Parathyroid adenoma (tissue), 2 donors: ENCODE results near the gene CKB.

Experiments used
- H2AFZ ChIP-seq: fragments of 300-600 bp; sonication (generic); one replicate; pipeline ENCODE4 v1.7.0; 2017; ENCODE audit warnings: antibody characterized with exemption, mild to moderate bottlenecking
- H3K27ac ChIP-seq: fragments of 300-600 bp; sonication (generic); one replicate; pipeline ENCODE4 v1.7.0; 2017
- H3K27me3 ChIP-seq: fragments of 300-600 bp; sonication (generic); one replicate; pipeline ENCODE4 v1.7.0; 2017; ENCODE audit warnings: low read length; ENCODE audit not compliant: control insufficient read depth, insufficient read depth
- H3K36me3 ChIP-seq: fragments of 300-600 bp; sonication (generic); one replicate; pipeline ENCODE4 v1.7.0; 2017; ENCODE audit warnings: low read length; ENCODE audit not compliant: control insufficient read depth, insufficient read depth
- H3K4me1 ChIP-seq: fragments of 300-600 bp; sonication (generic); one replicate; pipeline ENCODE4 v1.7.0; 2017; ENCODE audit warnings: control low read depth
- H3K4me2 ChIP-seq: fragments of 300-600 bp; sonication (generic); one replicate; pipeline ENCODE4 v1.7.0; 2017; ENCODE audit warnings: low read length
- H3K4me3 ChIP-seq: fragments of 300-600 bp; sonication (generic); one replicate; pipeline ENCODE4 v1.7.0; 2017; ENCODE audit warnings: low read depth, low read length
- H3K79me2 ChIP-seq: fragments of 300-600 bp; sonication (generic); one replicate; pipeline ENCODE4 v1.7.0; 2017; ENCODE audit warnings: control low read depth
- H3K9ac ChIP-seq: fragments of 300-600 bp; sonication (generic); one replicate; pipeline ENCODE4 v1.7.0; 2017; ENCODE audit warnings: mild to moderate bottlenecking
- H3K9me3 ChIP-seq: fragments of 300-600 bp; sonication (generic); one replicate; pipeline ENCODE4 v1.7.0; 2017; ENCODE audit warnings: low read length; ENCODE audit not compliant: control insufficient read depth
- TF ChIP-seq, protein P1 (sequence below): fragments of 300-600 bp; sonication (generic); IDR thresholded peaks from one replicate; pipeline ENCODE4 v1.7.0; 2017; ENCODE audit warnings: antibody characterized with exemption, mild to moderate bottlenecking
- donor health status: primary hyperparathyroidism.

The CKB gene

DNA sequence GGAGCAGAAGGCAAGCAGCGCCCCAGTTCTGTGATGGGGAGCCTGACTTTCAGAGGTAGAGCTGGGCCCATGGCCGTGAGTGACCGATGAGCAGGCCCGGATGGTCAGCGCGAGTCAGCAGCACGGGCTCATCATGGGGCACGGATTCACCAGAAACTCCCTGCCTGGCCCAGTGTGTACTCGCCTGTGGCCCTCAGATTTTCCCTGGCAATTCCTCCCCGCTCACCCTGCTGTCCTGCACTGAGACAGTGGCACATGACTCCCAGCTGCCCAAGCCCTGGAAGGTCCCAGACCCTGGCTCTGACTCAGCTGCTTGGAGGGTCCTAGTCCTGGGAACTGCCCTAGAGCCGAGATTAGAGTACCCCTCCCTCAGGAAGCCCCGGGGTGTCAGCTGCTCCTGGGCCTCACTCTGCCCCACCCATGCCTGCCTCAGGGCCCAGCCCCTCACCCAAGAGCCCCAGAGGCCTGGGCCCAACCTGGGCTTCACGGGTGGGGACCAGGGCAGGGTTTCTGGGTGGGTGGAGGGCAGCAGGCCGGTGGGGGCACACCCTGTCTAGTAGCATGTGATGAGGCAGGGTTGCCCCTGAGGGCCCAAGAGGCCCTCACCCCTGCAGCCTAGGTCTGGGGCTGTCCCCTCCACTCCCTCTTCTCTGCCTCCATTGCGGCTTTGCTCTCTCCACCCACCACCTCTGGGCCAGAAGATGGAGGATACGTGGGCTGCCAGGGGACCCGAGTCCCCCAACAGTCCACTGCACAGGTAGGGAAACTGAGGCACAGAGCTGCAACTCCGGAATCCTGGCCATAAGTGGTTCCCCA, 14.8 kb upstream of the CKB start:
- Histone ChIP-seq H3K27ac (no peak overlapping the region), H3K4me3 (no peak overlapping the region), H3K9ac (no peak overlapping the region), H3K9me3 (no peaks in the 10 kb centered on the region), H2AFZ (no peak overlapping the region), H3K27me3 (no peaks in the 10 kb centered on the region), H3K4me1 (peaks cover 10% of the 10 kb centered on the region), H3K36me3 (no peaks in the 10 kb centered on the region), H3K79me2 (no peaks in the 10 kb centered on the region), H3K4me2 (no peak overlapping the region)
- TF ChIP-seq, protein P1, sequence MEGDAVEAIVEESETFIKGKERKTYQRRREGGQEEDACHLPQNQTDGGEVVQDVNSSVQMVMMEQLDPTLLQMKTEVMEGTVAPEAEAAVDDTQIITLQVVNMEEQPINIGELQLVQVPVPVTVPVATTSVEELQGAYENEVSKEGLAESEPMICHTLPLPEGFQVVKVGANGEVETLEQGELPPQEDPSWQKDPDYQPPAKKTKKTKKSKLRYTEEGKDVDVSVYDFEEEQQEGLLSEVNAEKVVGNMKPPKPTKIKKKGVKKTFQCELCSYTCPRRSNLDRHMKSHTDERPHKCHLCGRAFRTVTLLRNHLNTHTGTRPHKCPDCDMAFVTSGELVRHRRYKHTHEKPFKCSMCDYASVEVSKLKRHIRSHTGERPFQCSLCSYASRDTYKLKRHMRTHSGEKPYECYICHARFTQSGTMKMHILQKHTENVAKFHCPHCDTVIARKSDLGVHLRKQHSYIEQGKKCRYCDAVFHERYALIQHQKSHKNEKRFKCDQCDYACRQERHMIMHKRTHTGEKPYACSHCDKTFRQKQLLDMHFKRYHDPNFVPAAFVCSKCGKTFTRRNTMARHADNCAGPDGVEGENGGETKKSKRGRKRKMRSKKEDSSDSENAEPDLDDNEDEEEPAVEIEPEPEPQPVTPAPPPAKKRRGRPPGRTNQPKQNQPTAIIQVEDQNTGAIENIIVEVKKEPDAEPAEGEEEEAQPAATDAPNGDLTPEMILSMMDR: no peak

DNA sequence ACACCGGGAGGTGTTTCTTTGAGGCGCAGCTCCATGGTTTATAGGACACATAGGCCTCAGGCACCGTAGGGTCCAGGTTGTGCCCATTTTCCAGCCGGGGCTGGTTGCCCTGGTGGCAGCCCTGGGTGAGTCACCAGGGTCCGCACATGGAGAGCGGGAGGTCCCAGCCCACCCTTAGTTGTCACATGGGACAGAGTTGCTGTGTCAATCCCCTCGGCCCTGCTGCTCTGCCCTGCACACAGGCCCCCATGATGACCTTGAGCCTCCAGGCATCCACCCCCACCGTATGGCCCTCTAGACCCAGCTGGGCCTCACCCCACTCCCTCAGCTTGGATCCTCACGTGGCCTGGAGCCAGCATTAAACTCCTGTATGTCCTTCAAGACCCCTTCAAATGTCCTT, 14.1 kb upstream of the CKB start:
- no peak overlapping the region for H3K27ac ChIP-seq
- no peak overlapping the region for H3K9ac ChIP-seq
- H3K79me2 ChIP-seq: no peaks in the 10 kb centered on the region
- no peak overlapping the region for H3K4me3 ChIP-seq
- peaks cover 10% of the 10 kb centered on the region for H3K4me1 ChIP-seq
- no peak overlapping the region for H3K4me2 ChIP-seq
- H3K9me3 ChIP-seq: no peaks in the 10 kb centered on the region
- no peak overlapping the region for H2AFZ ChIP-seq
- TF ChIP-seq, protein P1: no peak
- H3K36me3 ChIP-seq: no peaks in the 10 kb centered on the region
- no peaks in the 10 kb centered on the region for H3K27me3 ChIP-seq

DNA sequence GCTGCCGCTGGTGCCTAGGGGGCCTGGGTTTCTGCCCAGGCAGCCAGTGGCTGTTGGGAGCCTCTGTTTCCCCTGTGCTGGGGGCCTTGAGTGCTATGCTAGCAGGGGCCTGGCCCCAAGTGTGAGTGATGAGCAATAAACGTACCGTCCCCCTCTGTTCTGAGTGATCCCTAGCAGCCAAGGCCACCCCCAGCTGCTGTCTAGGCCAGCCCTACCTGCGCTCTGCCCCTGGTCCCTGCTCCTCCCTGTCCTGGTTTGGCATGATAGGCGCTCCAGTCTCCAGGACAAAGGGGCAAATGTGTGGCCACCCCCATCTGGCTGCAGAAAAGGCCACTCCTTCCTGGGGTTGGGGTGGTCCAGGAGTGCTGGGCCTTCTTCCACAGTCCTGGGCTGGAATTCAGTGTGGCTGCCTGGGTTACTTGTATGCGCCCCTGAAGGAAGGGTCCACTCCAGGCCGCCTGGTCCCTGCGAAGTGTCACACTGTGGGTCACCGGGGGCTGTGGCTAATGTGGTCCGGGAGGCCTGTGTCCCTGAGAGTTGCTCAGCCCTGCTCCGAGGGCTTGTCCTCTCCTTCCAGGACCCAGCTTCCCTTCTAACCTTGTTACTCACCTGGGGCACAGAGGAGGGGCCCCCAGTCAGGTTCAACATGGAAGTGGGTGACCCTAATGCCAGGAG, 13.4 kb upstream of the CKB start:
- no peak overlapping the region for H2AFZ ChIP-seq
- H3K27ac ChIP-seq: no peak overlapping the region
- H3K36me3 ChIP-seq: no peaks in the 10 kb centered on the region
- TF ChIP-seq, protein P1: no peak
- no peak overlapping the region for H3K9ac ChIP-seq
- no peaks in the 10 kb centered on the region for H3K9me3 ChIP-seq
- H3K4me3 ChIP-seq: no peak overlapping the region
- peaks cover 10% of the 10 kb centered on the region for H3K4me1 ChIP-seq
- no peak overlapping the region for H3K4me2 ChIP-seq
- H3K27me3 ChIP-seq: no peaks in the 10 kb centered on the region
- no peaks in the 10 kb centered on the region for H3K79me2 ChIP-seq

DNA sequence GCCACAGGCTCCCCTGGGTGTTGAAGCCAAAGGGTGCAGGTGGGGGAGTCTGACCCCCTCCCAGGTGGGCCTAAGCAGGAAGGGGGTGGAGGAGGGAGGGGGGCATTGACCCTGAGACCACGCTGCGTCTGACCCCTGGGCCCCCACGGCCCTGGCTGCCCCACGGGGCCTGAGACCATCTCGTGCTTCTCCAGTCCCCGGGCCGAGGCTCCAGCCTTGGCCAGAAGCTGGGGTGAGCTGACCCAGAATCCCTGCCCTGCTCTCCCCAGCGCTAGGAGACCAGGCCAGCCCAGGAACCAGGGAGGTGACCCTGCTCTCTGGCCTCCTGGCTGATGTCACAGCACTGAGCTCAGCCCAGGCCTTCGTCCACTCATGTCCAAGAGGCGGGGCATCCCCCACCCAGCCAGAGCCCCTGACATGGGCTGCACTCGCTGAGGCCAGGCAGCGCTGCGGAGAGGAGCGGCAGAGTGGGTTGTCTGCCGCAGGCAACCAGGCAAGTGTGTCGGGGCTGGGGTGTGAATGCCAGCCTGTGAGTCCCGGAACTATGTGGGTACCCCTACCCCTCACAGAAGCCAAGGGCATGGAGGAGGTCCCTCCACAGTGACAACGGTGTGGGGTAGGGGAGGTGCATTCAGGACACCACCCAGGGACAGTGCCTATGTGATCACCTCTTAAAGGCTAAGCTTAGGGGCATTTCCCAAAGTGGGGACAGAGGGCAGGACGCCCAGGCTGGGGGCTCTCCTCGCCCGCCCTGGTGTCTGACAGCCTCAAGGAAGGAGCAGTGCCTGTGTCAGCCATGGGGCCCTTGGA, 12.7 kb upstream of the CKB start:
- no peak overlapping the region for H2AFZ ChIP-seq
- H3K27me3 ChIP-seq: no peaks in the 10 kb centered on the region
- H3K4me3 ChIP-seq: no peak overlapping the region
- H3K9ac ChIP-seq: no peak overlapping the region
- no peaks in the 10 kb centered on the region for H3K9me3 ChIP-seq
- H3K27ac ChIP-seq: no peak overlapping the region
- H3K4me1 ChIP-seq: peaks cover 10% of the 10 kb centered on the region
- no peaks in the 10 kb centered on the region for H3K36me3 ChIP-seq
- H3K4me2 ChIP-seq: no peak overlapping the region
- no peaks in the 10 kb centered on the region for H3K79me2 ChIP-seq
- TF ChIP-seq, protein P1: no peak
